HCT116 (cell line): ENCODE data around the gene ZNF135. TPM values are rescaled to one million over a fixed set of nuclear protein-coding genes. Genes with fewer than 3 reads are reported as not detected.

Experiments
- ATAC-seq: fragments of 200-7000 bp; cut with Tn5 transposase; 2 replicates; pipeline ENCODE4 v1.9.1; 2020; ENCODE audit warnings: mild to moderate bottlenecking, moderate library complexity
- BruUV-seq: library from RNA; stranded (reverse); fragments of 400-500 nt; replicated peaks from 2 replicates; lab custom pipeline; 2021; lab: Mats Ljungman, UMichigan
- CTCF ChIA-PET: fragments of 300-600 bp; sonication (Branson Sonifier 250); formaldehyde crosslinking; loops from one replicate; lab custom pipeline; 2021; ENCODE audit warnings: antibody characterized with exemption; lab: Charles Lee
- POLR2A ChIA-PET: fragments of 300-600, 350-600 bp; sonication (Branson Sonifier 250); formaldehyde crosslinking; loops from one replicate; lab custom pipeline; 2021; ENCODE audit warnings: antibody characterized with exemption; lab: Charles Lee
- RAD21 ChIA-PET, 2 experiments: fragments of 300-600 bp; sonication (Branson Sonifier 250); formaldehyde crosslinking; loops; one replicate each; lab custom pipeline; 2023; ENCODE audit warnings: low total read pairs in 2 of 2; ENCODE audit not compliant: uncharacterized antibody in 2 of 2, unreplicated experiment in 2 of 2, low non-redundant PET in 1 of 2; lab: Charles Lee
- DNase-seq: peaks from one replicate; pipeline ENCODE4 v3.0.0-alpha.2; 2010; ENCODE audit warnings: low read depth, low spot score
- H2AFZ ChIP-seq: fragments of 200-600 bp; shearing (Covaris generic), sonication (generic); 2 replicates; pipeline ENCODE4 v1.6.1; 2017; ENCODE audit warnings: low read depth, mixed run types, mixed read lengths, antibody characterized with exemption, low read length; ENCODE audit not compliant: poor library complexity, severe bottlenecking
- H3K27ac ChIP-seq: 2 replicates; pipeline ENCODE4 v1.5.1; 2012; ENCODE audit warnings: low read depth, low read length
- H3K27me3 ChIP-seq: fragments of 200-600 bp; sonication (generic); 2 replicates; pipeline ENCODE4 v1.6.1; 2016; ENCODE audit warnings: mixed run types, low read length, mixed read lengths; ENCODE audit not compliant: insufficient read depth
- H3K36me3 ChIP-seq, 2 experiments: fragments of 200-500 bp in 1 of 2; fragments of 200-600 bp in 1 of 2; sonication (Bioruptor generic) in 1 of 2; sonication (generic) in 1 of 2; 2 replicates each; pipeline versions ENCODE4 v1.5.1 to v1.6.1; 2014 to 2016; ENCODE audit warnings: low read length in 2 of 2, inconsistent platforms in 1 of 2, mixed read lengths in 1 of 2, mixed run types in 1 of 2; ENCODE audit not compliant: insufficient read depth in 2 of 2, control insufficient read depth in 1 of 2
- H3K4me1 ChIP-seq, 2 experiments: fragments of 200-600 bp in 1 of 2; sonication (generic) in 1 of 2; 2 replicates each; pipeline versions ENCODE4 v1.5.1 to v1.6.1; 2012 to 2017; ENCODE audit warnings: low read length in 2 of 2, inconsistent platforms in 1 of 2, mild to moderate bottlenecking in 1 of 2, mixed read lengths in 1 of 2, mixed run types in 1 of 2, moderate library complexity in 1 of 2; ENCODE audit not compliant: insufficient read depth in 2 of 2, control insufficient read depth in 1 of 2
- H3K4me2 ChIP-seq: fragments of 200-600 bp; sonication (generic); 2 replicates; pipeline ENCODE4 v1.6.1; 2017; ENCODE audit warnings: mixed run types, low read length, mixed read lengths
- H3K4me3 ChIP-seq, 2 experiments: fragments of 200-600 bp in 1 of 2; sonication (generic) in 1 of 2; replicated peaks in 1 of 2; 2 replicates each; pipeline ENCODE4 v1.5.1; 2011 to 2016; ENCODE audit warnings: low read length in 2 of 2, control low read depth in 1 of 2, low read depth in 1 of 2, mild to moderate bottlenecking in 1 of 2, mixed read lengths in 1 of 2, mixed run types in 1 of 2
- H3K79me2 ChIP-seq: fragments of 200-600 bp; sonication (generic); 2 replicates; pipeline ENCODE4 v1.6.1; 2017; ENCODE audit warnings: mild to moderate bottlenecking, mixed run types, low read length, moderate library complexity, mixed read lengths; ENCODE audit not compliant: insufficient read depth
- H3K9ac ChIP-seq: fragments of 200-600 bp; sonication (generic); 2 replicates; pipeline ENCODE4 v1.6.1; 2016; ENCODE audit warnings: low read length, mixed read lengths
- H3K9me2 ChIP-seq: fragments of 200-600 bp; sonication (generic), shearing (Covaris generic); 2 replicates; pipeline ENCODE4 v1.6.1; 2017; ENCODE audit warnings: mixed run types, mild to moderate bottlenecking, moderate library complexity; ENCODE audit not compliant: insufficient read depth
- H3K9me3 ChIP-seq, 2 experiments: fragments of 200-500 bp in 1 of 2; fragments of 200-600 bp in 1 of 2; sonication (Bioruptor generic) in 1 of 2; sonication (generic) in 1 of 2; 2 replicates each; pipeline ENCODE4 v1.6.1; 2014 to 2017; ENCODE audit warnings: low read length in 2 of 2, mixed read lengths in 2 of 2, inconsistent platforms in 1 of 2, low read depth in 1 of 2, mild to moderate bottlenecking in 1 of 2, mixed run types in 1 of 2, moderate library complexity in 1 of 2; ENCODE audit not compliant: control insufficient read depth in 1 of 2, insufficient read depth in 1 of 2
- H4K20me1 ChIP-seq: fragments of 200-600 bp; sonication (generic), shearing (Covaris generic); 2 replicates; pipeline ENCODE4 v1.6.1; 2017; ENCODE audit warnings: mixed run types, mild to moderate bottlenecking, moderate library complexity; ENCODE audit not compliant: insufficient read depth
- CBX3 ChIP-seq: IDR thresholded peaks from 2 replicates; pipeline ENCODE4 v1.6.1; 2012; ENCODE audit warnings: low read depth
- CEBPB ChIP-seq: IDR thresholded peaks from 2 replicates; pipeline ENCODE4 v1.6.1; 2012; ENCODE audit warnings: low read depth
- EZH2 ChIP-seq: fragments of 200-600 bp; sonication (generic); IDR thresholded peaks from 2 replicates; pipeline ENCODE4 v1.6.1; 2017; ENCODE audit warnings: antibody characterized with exemption, mixed run types
- FOSL1 ChIP-seq: IDR thresholded peaks from 2 replicates; pipeline ENCODE4 v1.6.1; 2012; ENCODE audit warnings: low read depth
- POLR2A ChIP-seq: IDR thresholded peaks from 2 replicates; pipeline ENCODE4 v1.7.0; 2011; ENCODE audit warnings: borderline replicate concordance; ENCODE audit not compliant: insufficient read depth, insufficient read length; ENCODE audit errors: extremely low read depth
- POLR2AphosphoS5 ChIP-seq: IDR thresholded peaks from 2 replicates; pipeline ENCODE4 v1.6.1; 2011; ENCODE audit warnings: mild to moderate bottlenecking, low read depth, low read length, moderate library complexity
- SP1 ChIP-seq: IDR thresholded peaks from 2 replicates; pipeline ENCODE4 v1.6.1; 2012; ENCODE audit warnings: low read depth
- SRF ChIP-seq: IDR thresholded peaks from 2 replicates; pipeline ENCODE4 v1.6.1; 2012; ENCODE audit warnings: low read depth
- YY1 ChIP-seq: IDR thresholded peaks from 2 replicates; pipeline ENCODE4 v1.6.1; 2011; ENCODE audit warnings: low read length, low read depth, moderate library complexity, mild to moderate bottlenecking; ENCODE audit not compliant: insufficient replicate concordance; ENCODE audit errors: extremely low read depth
- intact Hi-C: fragments of 100-400 bp; cut with micrococcal nuclease; formaldehyde crosslinking; loops from 2 replicates; pipeline ENCODE4 v1.10.0; 2022
- total RNA-seq: library from RNA; stranded (reverse); gene quantifications from one replicate; pipeline ENCODE4 v1.2.1, GENCODE V29; 2021; ENCODE audit not compliant: unreplicated experiment
- TF ChIP-seq, protein P1 (sequence below), 3 experiments: fragments of 200-600 bp in 1 of 3; sonication (generic) in 1 of 3; IDR thresholded peaks in 2 of 3; conservative IDR thresholded peaks in 1 of 3; 2 replicates each; pipeline ENCODE4 v1.5.1; 2012 to 2017; ENCODE audit warnings: low read depth in 2 of 3, low read length in 2 of 3, antibody characterized with exemption in 1 of 3, borderline replicate concordance in 1 of 3, control low read depth in 1 of 3, mild to moderate bottlenecking in 1 of 3, mixed read lengths in 1 of 3, mixed run types in 1 of 3, moderate library complexity in 1 of 3; ENCODE audit not compliant: insufficient read depth in 1 of 3
- TF ChIP-seq, protein P2 (sequence below): IDR thresholded peaks from 2 replicates; pipeline ENCODE4 v1.6.1; 2012; ENCODE audit warnings: low read depth

Gene ZNF135
- total RNA-seq, 1 experiment from 2014 or later: not detected

DNA sequence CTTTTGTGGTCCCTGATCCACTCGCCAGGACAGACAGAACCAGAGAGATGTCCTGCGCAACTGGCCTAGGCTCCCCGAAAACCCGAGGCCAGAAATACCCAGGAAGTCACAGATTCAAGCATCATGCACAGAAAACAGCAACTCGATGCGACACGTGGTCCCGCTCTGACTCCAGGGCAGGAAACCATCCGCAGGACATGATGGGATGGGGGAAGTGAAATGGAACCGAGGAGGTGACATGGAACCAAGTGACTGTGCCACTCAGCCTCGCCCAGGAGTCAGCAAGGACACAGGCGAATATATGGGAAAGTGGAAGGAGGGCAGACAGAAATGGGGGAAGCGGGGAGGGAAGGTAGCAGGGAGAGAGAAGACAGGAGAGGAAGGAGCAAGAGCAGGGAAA, 37.8 kb downstream of the ZNF135 start:
- H4K20me1 ChIP-seq: no peaks in the 10 kb centered on the region
- H3K4me3 ChIP-seq: no peak overlapping the region
- H3K4me2 ChIP-seq: no peak overlapping the region
- no peak overlapping the region for H3K27ac ChIP-seq
- POLR2A ChIA-PET: no interaction called here
- ATAC-seq (no peak), DNase-seq (no peak)
- H2AFZ ChIP-seq: no peak overlapping the region
- peaks cover 3 to 13% of the 10 kb centered on the region in 2 experiments; a peak in 2 of 4 replicates for H3K9me3 ChIP-seq
- H3K9ac ChIP-seq: no peak overlapping the region
- H3K36me3 ChIP-seq: no peaks in the 10 kb centered on the region
- CTCF ChIA-PET: no interaction called here
- no peaks in the 10 kb centered on the region for H3K79me2 ChIP-seq
- TF ChIP-seq POLR2A: no peak
- BruUV-seq: no TSS peak
- H3K27me3 ChIP-seq: no peaks in the 10 kb centered on the region
- no peaks in the 10 kb centered on the region for H3K4me1 ChIP-seq
- intact Hi-C loops: no loop called here
- RAD21 ChIA-PET: no interaction called here
- H3K9me2 ChIP-seq: no peaks in the 10 kb centered on the region

DNA sequence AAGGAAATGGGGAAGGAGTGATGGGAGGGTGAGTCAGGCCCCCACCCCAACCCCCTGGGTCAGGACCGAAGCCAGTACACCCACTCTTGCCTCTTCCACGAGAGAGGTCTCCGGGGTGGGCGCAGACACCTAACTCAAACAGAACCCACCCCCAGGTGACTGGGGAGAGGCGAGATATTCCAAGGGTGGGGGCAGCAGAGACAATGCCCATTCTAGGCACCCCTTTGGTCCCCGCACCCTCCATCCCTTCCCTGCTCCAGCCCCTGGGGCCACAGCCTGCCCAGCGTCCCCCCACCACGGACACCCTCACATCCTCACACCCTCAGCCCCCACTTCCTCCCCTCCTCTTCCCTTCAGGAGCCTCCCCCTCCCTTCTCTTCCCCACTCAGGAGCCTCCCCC, 38.3 kb downstream of the ZNF135 start:
- ChIA-PET RAD21 (no interaction called here), POLR2A (no interaction called here), CTCF (no interaction called here)
- TF ChIP-seq SP1: no peak
- no peak for TF ChIP-seq POLR2AphosphoS5
- TF ChIP-seq SRF: no peak
- TF ChIP-seq FOSL1: no peak
- TF ChIP-seq YY1: no peak
- TF ChIP-seq EZH2: no peak
- no peak for TF ChIP-seq CEBPB
- TF ChIP-seq CBX3: no peak
- TF ChIP-seq, protein P1, sequence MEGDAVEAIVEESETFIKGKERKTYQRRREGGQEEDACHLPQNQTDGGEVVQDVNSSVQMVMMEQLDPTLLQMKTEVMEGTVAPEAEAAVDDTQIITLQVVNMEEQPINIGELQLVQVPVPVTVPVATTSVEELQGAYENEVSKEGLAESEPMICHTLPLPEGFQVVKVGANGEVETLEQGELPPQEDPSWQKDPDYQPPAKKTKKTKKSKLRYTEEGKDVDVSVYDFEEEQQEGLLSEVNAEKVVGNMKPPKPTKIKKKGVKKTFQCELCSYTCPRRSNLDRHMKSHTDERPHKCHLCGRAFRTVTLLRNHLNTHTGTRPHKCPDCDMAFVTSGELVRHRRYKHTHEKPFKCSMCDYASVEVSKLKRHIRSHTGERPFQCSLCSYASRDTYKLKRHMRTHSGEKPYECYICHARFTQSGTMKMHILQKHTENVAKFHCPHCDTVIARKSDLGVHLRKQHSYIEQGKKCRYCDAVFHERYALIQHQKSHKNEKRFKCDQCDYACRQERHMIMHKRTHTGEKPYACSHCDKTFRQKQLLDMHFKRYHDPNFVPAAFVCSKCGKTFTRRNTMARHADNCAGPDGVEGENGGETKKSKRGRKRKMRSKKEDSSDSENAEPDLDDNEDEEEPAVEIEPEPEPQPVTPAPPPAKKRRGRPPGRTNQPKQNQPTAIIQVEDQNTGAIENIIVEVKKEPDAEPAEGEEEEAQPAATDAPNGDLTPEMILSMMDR (IDR thresholded peaks at IDR 0.05 in 2 of 3, conservative IDR thresholded peaks at IDR 0.05 in 1 of 3; ENCODE audit: borderline replicate concordance in 1 of 3, insufficient read depth in 1 of 3, low read depth in 2 of 3, low read length in 2 of 3): no peak
- TF ChIP-seq, protein P2, sequence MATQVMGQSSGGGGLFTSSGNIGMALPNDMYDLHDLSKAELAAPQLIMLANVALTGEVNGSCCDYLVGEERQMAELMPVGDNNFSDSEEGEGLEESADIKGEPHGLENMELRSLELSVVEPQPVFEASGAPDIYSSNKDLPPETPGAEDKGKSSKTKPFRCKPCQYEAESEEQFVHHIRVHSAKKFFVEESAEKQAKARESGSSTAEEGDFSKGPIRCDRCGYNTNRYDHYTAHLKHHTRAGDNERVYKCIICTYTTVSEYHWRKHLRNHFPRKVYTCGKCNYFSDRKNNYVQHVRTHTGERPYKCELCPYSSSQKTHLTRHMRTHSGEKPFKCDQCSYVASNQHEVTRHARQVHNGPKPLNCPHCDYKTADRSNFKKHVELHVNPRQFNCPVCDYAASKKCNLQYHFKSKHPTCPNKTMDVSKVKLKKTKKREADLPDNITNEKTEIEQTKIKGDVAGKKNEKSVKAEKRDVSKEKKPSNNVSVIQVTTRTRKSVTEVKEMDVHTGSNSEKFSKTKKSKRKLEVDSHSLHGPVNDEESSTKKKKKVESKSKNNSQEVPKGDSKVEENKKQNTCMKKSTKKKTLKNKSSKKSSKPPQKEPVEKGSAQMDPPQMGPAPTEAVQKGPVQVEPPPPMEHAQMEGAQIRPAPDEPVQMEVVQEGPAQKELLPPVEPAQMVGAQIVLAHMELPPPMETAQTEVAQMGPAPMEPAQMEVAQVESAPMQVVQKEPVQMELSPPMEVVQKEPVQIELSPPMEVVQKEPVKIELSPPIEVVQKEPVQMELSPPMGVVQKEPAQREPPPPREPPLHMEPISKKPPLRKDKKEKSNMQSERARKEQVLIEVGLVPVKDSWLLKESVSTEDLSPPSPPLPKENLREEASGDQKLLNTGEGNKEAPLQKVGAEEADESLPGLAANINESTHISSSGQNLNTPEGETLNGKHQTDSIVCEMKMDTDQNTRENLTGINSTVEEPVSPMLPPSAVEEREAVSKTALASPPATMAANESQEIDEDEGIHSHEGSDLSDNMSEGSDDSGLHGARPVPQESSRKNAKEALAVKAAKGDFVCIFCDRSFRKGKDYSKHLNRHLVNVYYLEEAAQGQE: no peak
- no peaks in the 10 kb centered on the region for H3K9me2 ChIP-seq
- H2AFZ ChIP-seq: no peak overlapping the region
- H3K9ac ChIP-seq: no peak overlapping the region
- intact Hi-C loops: no loop called here
- DNase-seq: no peak
- no peaks in the 10 kb centered on the region for H3K36me3 ChIP-seq
- no peaks in the 10 kb centered on the region for H3K79me2 ChIP-seq
- no peaks in the 10 kb centered on the region for H3K4me1 ChIP-seq
- no TSS peak for BruUV-seq
- no peak overlapping the region for H3K27ac ChIP-seq
- H3K4me3 ChIP-seq: no peak overlapping the region
- ATAC-seq: no peak
- no peaks in the 10 kb centered on the region for H4K20me1 ChIP-seq
- no peak overlapping the region for H3K4me2 ChIP-seq
- H3K9me3 ChIP-seq: peaks cover 3 to 13% of the 10 kb centered on the region in 2 experiments; a peak in 2 of 4 replicates
- H3K27me3 ChIP-seq: no peaks in the 10 kb centered on the region
